Prostate gland (tissue), 2 donors: ENCODE measurements around the gene MS4A15. TPM values are rescaled to one million over a fixed set of nuclear protein-coding genes. Genes with fewer than 3 reads are reported as not detected.

Source experiments
- DNase-seq: peaks from one replicate; pipeline ENCODE4 v3.0.0-alpha.2; 2019; ENCODE audit warnings: low spot score
- H3K27ac ChIP-seq, 2 donors: fragments of 200-600 bp; sonication (generic); 2 replicates each; pipeline ENCODE4 v1.5.1; 2017 to 2019
- H3K27me3 ChIP-seq: fragments of 200-600 bp; sonication (generic); replicated peaks from 2 replicates; pipeline ENCODE4 v1.5.1; 2019; ENCODE audit not compliant: insufficient read depth
- H3K36me3 ChIP-seq, 2 donors: fragments of 200-600 bp; sonication (generic); 1 replicate in 1 of 2; 2 replicates in 1 of 2; pipeline versions ENCODE4 v1.5.1 to v1.8.1; 2017 to 2019
- H3K4me1 ChIP-seq: fragments of 200-600 bp; sonication (generic); replicated peaks from 2 replicates; pipeline ENCODE4 v1.5.1; 2019
- H3K4me3 ChIP-seq, 2 donors: fragments of 200-600 bp; sonication (generic); 2 replicates each; pipeline ENCODE4 v1.5.1; 2017 to 2019
- H3K9me3 ChIP-seq: fragments of 200-600 bp; sonication (generic); 2 replicates; pipeline ENCODE4 v1.5.1; 2017
- CTCF ChIP-seq, 4 experiments: fragments of 200-600 bp in 2 of 4; fragments of 450-650 bp in 2 of 4; sonication (generic) in 2 of 4; IDR thresholded peaks; 1 replicate in 3 of 4; 2 replicates in 1 of 4; pipeline ENCODE4 v1.5.1; 2016 to 2019; ENCODE audit warnings: antibody characterized with exemption in 4 of 4, mild to moderate bottlenecking in 2 of 4, moderate library complexity in 2 of 4
- POLR2A ChIP-seq: fragments of 450-650 bp; IDR thresholded peaks from one replicate; pipeline ENCODE4 v1.6.1; 2016; ENCODE audit warnings: antibody characterized with exemption, mild to moderate bottlenecking
- POLR2AphosphoS5 ChIP-seq: sonication (generic); formaldehyde crosslinking; IDR thresholded peaks from one replicate; pipeline ENCODE4 v1.6.1; 2017; ENCODE audit warnings: antibody characterized with exemption
- WGBS: methylation state at CpG from one replicate; pipeline ENCODE4 v1.1.5; 2018; 5-methylcytosine and 5-hydroxymethylcytosine counted together
- intact Hi-C: fragments of 100-400 bp; cut with DNase I; formaldehyde crosslinking; loops from one replicate; pipeline ENCODE4 v1.14.2; 2022
- total RNA-seq, 2 donors: library from RNA; depleted of rRNA; stranded (reverse); fragments of >200 nt; gene quantifications; one replicate each; pipeline ENCODE4 v1.1.0, GENCODE V29; 2016

The MS4A15 gene
- total RNA-seq, 2 donors from 2014 or later = not detected

GRCh38 chr11:60725592-60725991 lies 31.1 kb upstream of the MS4A15 start:
- DNase-seq = no peak
- H3K27ac ChIP-seq = no peak overlapping the region
- no peak overlapping the region for H3K4me3 ChIP-seq
- H3K9me3 ChIP-seq = no peaks in the 10 kb centered on the region
- H3K27me3 ChIP-seq = no peaks in the 10 kb centered on the region
- H3K4me1 ChIP-seq = no peaks in the 10 kb centered on the region
- H3K36me3 ChIP-seq = no peaks in the 10 kb centered on the region
- 89% methylated on average over 1 of the region's 1 CpG for WGBS
- TF ChIP-seq POLR2AphosphoS5 = no peak
- TF ChIP-seq CTCF (IDR thresholded peaks at IDR 0.05) = no peak
- TF ChIP-seq POLR2A = no peak
- intact Hi-C loops = no loop called here

GRCh38 chr11:60731586-60731985 lies 25.1 kb upstream of the MS4A15 start:
- no peak for TF ChIP-seq CTCF (IDR thresholded peaks at IDR 0.05)
- TF ChIP-seq POLR2A = no peak
- TF ChIP-seq POLR2AphosphoS5 = no peak
- Histone ChIP-seq H3K27me3 (no peaks in the 10 kb centered on the region), H3K27ac (no peak overlapping the region), H3K4me1 (no peaks in the 10 kb centered on the region), H3K9me3 (no peaks in the 10 kb centered on the region), H3K4me3 (no peak overlapping the region), H3K36me3 (no peaks in the 10 kb centered on the region)
- intact Hi-C loops = no loop called here
- no peak for DNase-seq
- WGBS = 68% methylated on average over 8 of the region's 8 CpGs

GRCh38 chr11:60734279-60734678 lies 22.4 kb upstream of the MS4A15 start:
- no peak for TF ChIP-seq CTCF (IDR thresholded peaks at IDR 0.05)
- no peak for TF ChIP-seq POLR2AphosphoS5
- TF ChIP-seq POLR2A = no peak
- Histone ChIP-seq H3K27ac (no peak overlapping the region), H3K27me3 (no peaks in the 10 kb centered on the region), H3K4me3 (no peak overlapping the region), H3K9me3 (no peaks in the 10 kb centered on the region), H3K36me3 (no peaks in the 10 kb centered on the region), H3K4me1 (no peaks in the 10 kb centered on the region)
- 80% methylated on average over 4 of the region's 4 CpGs for WGBS
- intact Hi-C loops = no loop called here
- no peak for DNase-seq

GRCh38 chr11:60739114-60739513 lies 17.6 kb upstream of the MS4A15 start:
- H3K4me3 ChIP-seq = no peak overlapping the region
- H3K27me3 ChIP-seq = no peaks in the 10 kb centered on the region
- no peaks in the 10 kb centered on the region for H3K36me3 ChIP-seq
- intact Hi-C loops = no loop called here
- H3K4me1 ChIP-seq = no peaks in the 10 kb centered on the region
- TF ChIP-seq CTCF (IDR thresholded peaks at IDR 0.05) = no peak
- TF ChIP-seq POLR2A = no peak
- no peak for TF ChIP-seq POLR2AphosphoS5
- no peak overlapping the region for H3K27ac ChIP-seq
- DNase-seq = no peak
- H3K9me3 ChIP-seq = no peaks in the 10 kb centered on the region
- 77% methylated on average over 7 of the region's 7 CpGs for WGBS

- TF ChIP-seq POLR2A (no peak), CTCF (IDR thresholded peaks at IDR 0.05) (no peak), POLR2AphosphoS5 (no peak)
- H3K9me3 ChIP-seq = no peaks in the 10 kb centered on the region
- no peak overlapping the region for H3K27ac ChIP-seq
- H3K4me1 ChIP-seq = no peaks in the 10 kb centered on the region
- no peak for DNase-seq
- no peaks in the 10 kb centered on the region for H3K27me3 ChIP-seq
- no peak overlapping the region for H3K4me3 ChIP-seq
- no peaks in the 10 kb centered on the region for H3K36me3 ChIP-seq
- intact Hi-C loops = no loop called here
Measured at GRCh38 chr11:60740573-60740972, 16.1 kb upstream of the MS4A15 start.
